Measurements from ENCODE around the gene ZNF773.

The ZNF773 gene

DNA sequence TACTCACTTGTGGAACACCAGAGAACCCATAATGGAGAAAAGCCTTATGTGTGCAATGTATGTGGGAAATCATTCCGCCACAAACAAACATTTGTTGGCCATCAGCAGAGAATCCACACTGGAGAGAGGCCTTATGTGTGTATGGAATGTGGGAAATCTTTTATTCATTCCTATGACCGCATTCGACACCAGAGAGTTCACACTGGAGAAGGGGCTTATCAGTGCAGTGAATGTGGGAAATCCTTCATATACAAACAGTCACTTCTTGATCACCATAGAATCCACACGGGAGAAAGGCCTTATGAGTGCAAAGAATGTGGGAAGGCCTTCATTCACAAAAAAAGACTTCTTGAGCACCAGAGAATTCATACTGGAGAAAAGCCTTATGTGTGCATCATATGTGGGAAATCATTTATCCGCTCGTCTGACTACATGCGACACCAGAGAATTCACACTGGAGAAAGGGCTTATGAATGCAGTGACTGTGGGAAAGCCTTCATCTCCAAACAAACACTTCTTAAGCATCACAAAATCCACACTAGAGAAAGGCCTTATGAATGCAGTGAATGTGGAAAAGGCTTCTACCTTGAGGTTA is 38.3 kb downstream of the ZNF773 start:
- Histone ChIP-seq H3K4me3 (ENCODE audit: low read depth, low read length) (no peak overlapping the region), H2AFZ (no peak overlapping the region), H3K36me3 (ENCODE audit: control insufficient read depth, insufficient read depth, low read length) (peaks cover 5% of the 10 kb centered on the region), H3K4me1 (no peaks in the 10 kb centered on the region), H3K9ac (no peak overlapping the region), H3K4me2 (ENCODE audit: low read length) (no peak overlapping the region), H3K27ac (no peak overlapping the region), H3K9me3 (ENCODE audit: control insufficient read depth, low read length) (peaks cover 6% of the 10 kb centered on the region), H3K79me2 (no peaks in the 10 kb centered on the region), H3K27me3 (ENCODE audit: control insufficient read depth, insufficient read depth, low read length) (no peaks in the 10 kb centered on the region)
- TF ChIP-seq, protein P1, sequence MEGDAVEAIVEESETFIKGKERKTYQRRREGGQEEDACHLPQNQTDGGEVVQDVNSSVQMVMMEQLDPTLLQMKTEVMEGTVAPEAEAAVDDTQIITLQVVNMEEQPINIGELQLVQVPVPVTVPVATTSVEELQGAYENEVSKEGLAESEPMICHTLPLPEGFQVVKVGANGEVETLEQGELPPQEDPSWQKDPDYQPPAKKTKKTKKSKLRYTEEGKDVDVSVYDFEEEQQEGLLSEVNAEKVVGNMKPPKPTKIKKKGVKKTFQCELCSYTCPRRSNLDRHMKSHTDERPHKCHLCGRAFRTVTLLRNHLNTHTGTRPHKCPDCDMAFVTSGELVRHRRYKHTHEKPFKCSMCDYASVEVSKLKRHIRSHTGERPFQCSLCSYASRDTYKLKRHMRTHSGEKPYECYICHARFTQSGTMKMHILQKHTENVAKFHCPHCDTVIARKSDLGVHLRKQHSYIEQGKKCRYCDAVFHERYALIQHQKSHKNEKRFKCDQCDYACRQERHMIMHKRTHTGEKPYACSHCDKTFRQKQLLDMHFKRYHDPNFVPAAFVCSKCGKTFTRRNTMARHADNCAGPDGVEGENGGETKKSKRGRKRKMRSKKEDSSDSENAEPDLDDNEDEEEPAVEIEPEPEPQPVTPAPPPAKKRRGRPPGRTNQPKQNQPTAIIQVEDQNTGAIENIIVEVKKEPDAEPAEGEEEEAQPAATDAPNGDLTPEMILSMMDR (IDR thresholded peaks at IDR 0.05) = no peak

DNA sequence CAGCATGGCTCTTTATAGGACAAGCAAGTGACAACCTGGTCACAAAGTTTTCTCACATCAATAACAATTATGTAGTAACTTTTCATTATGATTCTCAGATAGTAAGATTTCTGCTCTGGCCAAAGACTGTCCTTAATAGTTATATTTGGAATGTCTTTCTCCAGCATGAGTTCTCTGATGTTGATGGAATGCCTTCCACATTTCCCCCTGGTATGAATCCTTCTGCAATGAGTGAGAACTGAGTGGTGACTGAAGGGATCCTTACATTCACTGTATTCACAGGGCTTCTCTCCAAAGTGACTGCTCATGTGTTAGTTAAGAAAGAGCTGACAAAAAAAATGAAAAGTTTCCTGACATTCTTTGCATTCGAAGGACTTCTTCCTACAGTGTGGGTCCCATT is 46.8 kb downstream of the ZNF773 start:
- H3K4me1 ChIP-seq = no peaks in the 10 kb centered on the region
- H3K4me2 ChIP-seq (ENCODE audit: low read length) = no peak overlapping the region
- no peak overlapping the region for H2AFZ ChIP-seq
- peaks cover 21% of the 10 kb centered on the region for H3K36me3 ChIP-seq (ENCODE audit: control insufficient read depth, insufficient read depth, low read length)
- no peak overlapping the region for H3K9ac ChIP-seq
- H3K27ac ChIP-seq = no peak overlapping the region
- TF ChIP-seq, protein P1 (IDR thresholded peaks at IDR 0.05) = no peak
- no peaks in the 10 kb centered on the region for H3K27me3 ChIP-seq (ENCODE audit: control insufficient read depth, insufficient read depth, low read length)
- H3K9me3 ChIP-seq (ENCODE audit: control insufficient read depth, low read length) = peaks cover 7% of the 10 kb centered on the region
- no peak overlapping the region for H3K4me3 ChIP-seq (ENCODE audit: low read depth, low read length)
- H3K79me2 ChIP-seq = no peaks in the 10 kb centered on the region

DNA sequence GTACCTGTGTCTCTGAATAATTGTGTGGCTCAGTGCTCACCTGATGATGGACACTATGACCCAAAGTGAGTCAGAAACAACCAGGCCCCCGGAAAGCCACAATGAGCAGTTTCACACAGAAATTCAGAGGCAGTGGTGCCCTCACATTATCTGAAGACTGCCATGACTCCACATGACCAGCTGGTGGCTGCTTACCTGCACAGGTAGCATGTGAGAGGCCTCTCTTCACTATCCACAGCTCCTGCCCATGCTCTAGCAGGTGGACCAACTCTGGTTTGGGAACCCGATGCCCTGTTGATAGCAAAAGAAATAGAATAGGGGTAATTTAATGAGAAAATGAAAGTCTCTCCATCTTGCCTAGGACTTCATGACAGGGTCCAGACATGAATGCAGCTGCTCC is 52.7 kb downstream of the ZNF773 start:
- H3K9ac ChIP-seq = no peak overlapping the region
- TF ChIP-seq, protein P1 (IDR thresholded peaks at IDR 0.05) = no peak
- no peaks in the 10 kb centered on the region for H3K27me3 ChIP-seq (ENCODE audit: control insufficient read depth, insufficient read depth, low read length)
- no peaks in the 10 kb centered on the region for H3K9me3 ChIP-seq (ENCODE audit: control insufficient read depth, low read length)
- H2AFZ ChIP-seq = no peak overlapping the region
- H3K4me1 ChIP-seq = no peaks in the 10 kb centered on the region
- H3K4me3 ChIP-seq (ENCODE audit: low read depth, low read length) = no peak overlapping the region
- H3K36me3 ChIP-seq (ENCODE audit: control insufficient read depth, insufficient read depth, low read length) = peaks cover 2% of the 10 kb centered on the region
- H3K79me2 ChIP-seq = peaks cover 16% of the 10 kb centered on the region
- no peak overlapping the region for H3K27ac ChIP-seq
- H3K4me2 ChIP-seq (ENCODE audit: low read length) = no peak overlapping the region

DNA sequence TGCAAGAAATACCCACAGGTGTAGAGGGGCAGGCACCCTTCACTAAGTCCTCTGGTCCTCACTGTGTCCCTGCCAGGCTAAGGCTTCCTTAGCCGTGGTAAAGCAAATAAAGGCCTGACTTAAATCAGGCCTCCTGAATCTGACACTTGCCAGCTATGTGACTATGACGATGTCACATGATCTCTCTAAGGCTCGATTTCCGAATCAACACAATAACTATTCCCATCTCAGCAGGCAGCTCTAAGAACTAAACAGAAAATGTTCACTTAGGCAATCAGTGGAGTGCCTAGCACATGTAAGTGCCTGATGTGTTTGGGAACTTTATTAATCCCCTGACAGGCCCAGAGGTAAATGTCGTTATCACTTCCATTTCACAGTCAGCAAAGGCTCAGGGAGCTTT is 57.9 kb downstream of the ZNF773 start:
- H2AFZ ChIP-seq = no peak overlapping the region
- no peak overlapping the region for H3K4me2 ChIP-seq (ENCODE audit: low read length)
- no peak overlapping the region for H3K9ac ChIP-seq
- H3K27ac ChIP-seq = no peak overlapping the region
- no peaks in the 10 kb centered on the region for H3K27me3 ChIP-seq (ENCODE audit: control insufficient read depth, insufficient read depth, low read length)
- H3K9me3 ChIP-seq (ENCODE audit: control insufficient read depth, low read length) = no peaks in the 10 kb centered on the region
- no peaks in the 10 kb centered on the region for H3K36me3 ChIP-seq (ENCODE audit: control insufficient read depth, insufficient read depth, low read length)
- TF ChIP-seq, protein P1 (IDR thresholded peaks at IDR 0.05) = no peak
- peaks cover 29% of the 10 kb centered on the region for H3K79me2 ChIP-seq
- peaks cover 16% of the 10 kb centered on the region for H3K4me1 ChIP-seq
- H3K4me3 ChIP-seq (ENCODE audit: low read depth, low read length) = peak overlapping the region; percentile 74
